ENCODE results near the gene RAB11B.

RAB11B gene

DNA sequence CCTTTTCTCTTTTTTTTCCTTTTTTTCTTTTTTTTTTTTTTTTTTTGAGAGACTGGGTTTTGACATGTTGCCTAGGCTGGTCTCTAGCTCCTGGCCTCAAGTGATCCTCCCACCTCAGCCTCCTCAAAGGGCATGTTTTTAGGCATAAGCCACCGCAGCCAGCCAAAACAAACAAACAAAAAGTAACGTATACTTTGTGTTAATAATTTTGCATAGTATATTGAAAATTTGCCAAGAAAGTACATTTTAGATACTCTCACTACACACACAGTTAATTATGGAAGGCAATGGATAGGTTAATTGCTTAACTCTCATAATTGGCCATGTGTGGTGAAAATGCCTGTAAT lies 1.6 kb upstream of the RAB11B start:
- H3K4me3 ChIP-seq (ENCODE audit: low read length) = no peak overlapping the region
- no peak overlapping the region for H3K27ac ChIP-seq (ENCODE audit: low read length)
- no peaks in the 10 kb centered on the region for H3K9me3 ChIP-seq (ENCODE audit: insufficient read depth, low read depth, low read length)
- H3K27me3 ChIP-seq (ENCODE audit: insufficient read depth, low read length) = no peaks in the 10 kb centered on the region
- H3K9ac ChIP-seq (ENCODE audit: low read depth, low read length) = no peak overlapping the region
- H3K36me3 ChIP-seq (ENCODE audit: insufficient read depth, low read depth, low read length) = no peaks in the 10 kb centered on the region
- no peaks in the 10 kb centered on the region; the same call in 1 of the 2 replicates for H3K4me1 ChIP-seq (ENCODE audit: insufficient read depth, low read length)

DNA sequence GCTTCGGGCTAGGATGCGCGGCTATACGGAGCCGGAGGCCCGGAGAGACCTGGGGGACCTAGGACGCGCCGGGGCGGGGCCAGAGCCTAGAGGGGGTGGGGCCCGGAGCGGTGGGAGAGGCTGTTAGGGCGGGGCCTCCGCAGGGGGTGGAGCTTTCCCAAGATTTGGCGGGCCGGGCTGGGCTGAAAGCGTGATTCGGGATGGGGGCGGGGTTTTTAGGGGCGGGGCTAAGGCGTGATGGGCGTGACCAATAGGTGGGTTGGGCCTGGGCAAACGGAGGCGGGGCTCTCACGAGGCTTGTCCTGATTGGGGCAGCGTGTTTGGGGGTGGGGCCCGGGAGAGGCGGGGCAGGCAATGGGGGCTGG lies 439 bp downstream of the RAB11B start:
- H3K27ac ChIP-seq (ENCODE audit: low read length) = peak overlapping the region; percentile 99

DNA sequence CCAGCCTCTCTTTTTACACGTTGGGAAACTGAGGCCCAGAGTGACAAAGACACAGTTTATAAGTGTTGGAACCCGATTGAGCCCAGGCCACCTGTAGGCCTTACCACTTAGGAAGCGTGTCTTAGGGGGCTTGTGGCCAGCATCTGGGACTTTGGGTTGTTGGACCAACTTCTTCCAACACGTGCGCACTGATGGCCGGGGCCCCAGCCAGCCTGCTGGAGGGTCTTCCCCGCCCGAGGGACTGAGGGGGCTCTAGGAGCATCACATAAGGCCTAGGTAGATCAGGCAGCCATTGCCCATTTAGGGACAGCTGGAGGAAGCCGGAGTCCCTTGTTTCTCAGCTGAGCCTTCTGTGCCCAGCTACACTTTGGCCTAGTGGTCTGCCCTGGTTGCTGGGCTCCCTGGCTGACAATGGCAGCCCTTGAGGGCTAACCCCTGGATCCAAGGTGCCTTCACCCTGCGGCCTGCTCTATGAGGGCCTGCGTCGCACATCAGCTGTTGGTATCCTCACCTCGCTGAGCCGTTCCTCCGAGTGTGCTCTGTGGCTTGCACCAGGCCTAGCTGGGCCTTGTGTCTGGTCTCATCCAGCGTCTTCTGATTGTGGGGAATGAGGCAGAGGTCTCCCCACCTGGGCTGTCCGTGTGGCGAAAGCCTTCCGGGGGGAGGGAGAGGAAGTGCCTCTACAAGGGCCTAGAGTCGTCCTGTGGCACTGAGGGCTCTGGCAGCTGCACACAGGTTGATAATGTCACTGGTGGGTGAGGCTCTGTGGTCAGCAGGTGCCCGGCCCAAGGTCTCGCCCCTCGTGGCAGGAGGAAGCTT lies 1.2 kb downstream of the RAB11B start:
- H3K27ac ChIP-seq (ENCODE audit: low read length) = no peak overlapping the region
- no peaks in the 10 kb centered on the region; the same call in 1 of the 2 replicates for H3K4me1 ChIP-seq (ENCODE audit: insufficient read depth, low read length)
- peak overlapping the region; percentile 51; the same call in 1 of the 2 replicates for H3K9ac ChIP-seq (ENCODE audit: low read depth, low read length)
- H3K36me3 ChIP-seq (ENCODE audit: insufficient read depth, low read depth, low read length) = no peaks in the 10 kb centered on the region
- H3K4me3 ChIP-seq (ENCODE audit: low read length) = peak overlapping the region; percentile 73
- H3K9me3 ChIP-seq (ENCODE audit: insufficient read depth, low read depth, low read length) = no peaks in the 10 kb centered on the region
- H3K27me3 ChIP-seq (ENCODE audit: insufficient read depth, low read length) = no peaks in the 10 kb centered on the region

More for the DNA sequence above, 439 bp downstream of the RAB11B start:
- Histone ChIP-seq H3K27me3 (ENCODE audit: insufficient read depth, low read length) (no peaks in the 10 kb centered on the region), H3K4me1 (ENCODE audit: insufficient read depth, low read length) (no peaks in the 10 kb centered on the region; the same call in 1 of the 2 replicates), H3K36me3 (ENCODE audit: insufficient read depth, low read depth, low read length) (no peaks in the 10 kb centered on the region), H3K9ac (ENCODE audit: low read depth, low read length) (peak overlapping the region; percentile 99), H3K4me3 (ENCODE audit: low read length) (peak overlapping the region; percentile 86), H3K9me3 (ENCODE audit: insufficient read depth, low read depth, low read length) (no peaks in the 10 kb centered on the region)

- Histone ChIP-seq H3K9ac (ENCODE audit: low read depth, low read length) (no peak overlapping the region), H3K27me3 (ENCODE audit: insufficient read depth, low read length) (no peaks in the 10 kb centered on the region), H3K4me1 (ENCODE audit: insufficient read depth, low read length) (no peaks in the 10 kb centered on the region; the same call in 1 of the 2 replicates), H3K9me3 (ENCODE audit: insufficient read depth, low read depth, low read length) (no peaks in the 10 kb centered on the region), H3K27ac (ENCODE audit: low read length) (no peak overlapping the region), H3K36me3 (ENCODE audit: insufficient read depth, low read depth, low read length) (no peaks in the 10 kb centered on the region), H3K4me3 (ENCODE audit: low read length) (no peak overlapping the region)
Measured at GRCh38 chr19:8392017-8392591, 1.9 kb downstream of the RAB11B start.

DNA sequence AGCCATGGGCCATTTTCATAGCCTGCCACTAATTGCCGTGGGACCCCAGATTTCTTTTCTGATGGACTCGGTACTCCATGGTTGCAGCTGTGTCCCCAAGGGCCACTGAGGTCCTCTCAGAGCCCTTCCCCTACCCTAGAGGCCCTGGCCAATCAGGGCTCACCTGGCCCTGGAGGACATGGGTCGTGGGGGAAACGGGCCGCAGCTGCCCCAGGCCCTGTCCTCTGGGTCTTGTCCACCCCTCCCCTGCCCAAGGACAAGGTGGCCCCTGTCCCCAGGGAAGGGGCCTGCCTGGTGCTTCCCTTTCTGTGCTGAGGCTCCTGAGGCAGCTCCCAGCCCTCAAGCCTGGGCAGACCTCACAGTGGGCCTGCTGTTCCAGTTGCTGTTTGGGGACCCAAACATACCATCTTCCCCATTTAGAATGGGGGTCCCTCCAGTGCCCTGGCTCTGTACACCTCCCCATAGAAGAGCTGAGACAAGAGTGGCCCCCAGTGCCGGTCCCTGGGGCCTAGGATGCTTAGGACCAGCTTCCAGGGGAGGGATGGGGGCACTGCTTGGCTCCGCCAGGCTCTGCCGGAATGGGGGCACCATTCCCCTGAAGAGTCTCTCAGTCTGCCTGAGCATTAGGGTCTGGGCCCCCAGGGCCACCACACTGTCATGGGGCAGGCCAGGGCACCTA lies 3.2 kb downstream of the RAB11B start:
- H3K4me1 ChIP-seq (ENCODE audit: insufficient read depth, low read length) = no peaks in the 10 kb centered on the region; the same call in none of the 2 replicates
- no peak overlapping the region for H3K27ac ChIP-seq (ENCODE audit: low read length)

DNA sequence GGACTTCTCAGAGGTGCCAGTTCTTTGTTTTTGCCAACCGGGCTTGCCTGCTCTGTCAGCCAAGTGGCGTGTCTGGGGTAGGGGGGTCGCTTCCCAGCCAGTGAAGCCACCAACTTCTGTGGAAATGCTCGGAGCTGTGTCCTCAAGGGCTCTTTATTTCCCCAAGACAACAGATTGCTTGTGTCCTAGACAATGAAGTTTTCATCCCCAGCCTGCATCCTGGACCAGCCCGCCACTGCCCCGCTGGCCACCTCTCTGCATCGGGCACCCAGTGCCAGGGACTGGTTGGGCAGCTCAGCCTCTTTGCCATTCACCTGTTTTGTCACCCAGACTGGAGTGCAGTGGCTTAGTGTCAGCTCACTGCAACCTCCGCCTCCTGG lies 3.7 kb downstream of the RAB11B start:
- Histone ChIP-seq H3K9ac (ENCODE audit: low read depth, low read length) (no peak overlapping the region), H3K27ac (ENCODE audit: low read length) (no peak overlapping the region), H3K4me1 (ENCODE audit: insufficient read depth, low read length) (no peaks in the 10 kb centered on the region; the same call in none of the 2 replicates), H3K27me3 (ENCODE audit: insufficient read depth, low read length) (no peaks in the 10 kb centered on the region), H3K36me3 (ENCODE audit: insufficient read depth, low read depth, low read length) (no peaks in the 10 kb centered on the region), H3K9me3 (ENCODE audit: insufficient read depth, low read depth, low read length) (no peaks in the 10 kb centered on the region), H3K4me3 (ENCODE audit: low read length) (no peak overlapping the region)

More for the DNA sequence above, 3.2 kb downstream of the RAB11B start:
- H3K4me3 ChIP-seq (ENCODE audit: low read length) = no peak overlapping the region
- H3K9ac ChIP-seq (ENCODE audit: low read depth, low read length) = no peak overlapping the region; the same call in 1 of the 2 replicates
- H3K36me3 ChIP-seq (ENCODE audit: insufficient read depth, low read depth, low read length) = no peaks in the 10 kb centered on the region
- H3K9me3 ChIP-seq (ENCODE audit: insufficient read depth, low read depth, low read length) = no peaks in the 10 kb centered on the region
- H3K27me3 ChIP-seq (ENCODE audit: insufficient read depth, low read length) = no peaks in the 10 kb centered on the region

- Histone ChIP-seq H3K4me1 (ENCODE audit: insufficient read depth, low read length) (no peaks in the 10 kb centered on the region; the same call in 1 of the 2 replicates), H3K4me3 (ENCODE audit: low read length) (no peak overlapping the region), H3K9ac (ENCODE audit: low read depth, low read length) (no peak overlapping the region), H3K9me3 (ENCODE audit: insufficient read depth, low read depth, low read length) (no peaks in the 10 kb centered on the region), H3K36me3 (ENCODE audit: insufficient read depth, low read depth, low read length) (no peaks in the 10 kb centered on the region; the same call in 1 of the 2 replicates), H3K27ac (ENCODE audit: low read length) (no peak overlapping the region), H3K27me3 (ENCODE audit: insufficient read depth, low read length) (no peaks in the 10 kb centered on the region)
Measured at GRCh38 chr19:8395621-8396082, 5.5 kb downstream of the RAB11B start.

- Histone ChIP-seq H3K36me3 (ENCODE audit: insufficient read depth, low read depth, low read length) (no peaks in the 10 kb centered on the region; the same call in 1 of the 2 replicates), H3K27ac (ENCODE audit: low read length) (no peak overlapping the region), H3K9me3 (ENCODE audit: insufficient read depth, low read depth, low read length) (no peaks in the 10 kb centered on the region), H3K9ac (ENCODE audit: low read depth, low read length) (no peak overlapping the region), H3K4me1 (ENCODE audit: insufficient read depth, low read length) (no peaks in the 10 kb centered on the region; the same call in 1 of the 2 replicates), H3K27me3 (ENCODE audit: insufficient read depth, low read length) (no peaks in the 10 kb centered on the region), H3K4me3 (ENCODE audit: low read length) (no peak overlapping the region)
Measured at GRCh38 chr19:8396185-8396562, 6.0 kb downstream of the RAB11B start.

DNA sequence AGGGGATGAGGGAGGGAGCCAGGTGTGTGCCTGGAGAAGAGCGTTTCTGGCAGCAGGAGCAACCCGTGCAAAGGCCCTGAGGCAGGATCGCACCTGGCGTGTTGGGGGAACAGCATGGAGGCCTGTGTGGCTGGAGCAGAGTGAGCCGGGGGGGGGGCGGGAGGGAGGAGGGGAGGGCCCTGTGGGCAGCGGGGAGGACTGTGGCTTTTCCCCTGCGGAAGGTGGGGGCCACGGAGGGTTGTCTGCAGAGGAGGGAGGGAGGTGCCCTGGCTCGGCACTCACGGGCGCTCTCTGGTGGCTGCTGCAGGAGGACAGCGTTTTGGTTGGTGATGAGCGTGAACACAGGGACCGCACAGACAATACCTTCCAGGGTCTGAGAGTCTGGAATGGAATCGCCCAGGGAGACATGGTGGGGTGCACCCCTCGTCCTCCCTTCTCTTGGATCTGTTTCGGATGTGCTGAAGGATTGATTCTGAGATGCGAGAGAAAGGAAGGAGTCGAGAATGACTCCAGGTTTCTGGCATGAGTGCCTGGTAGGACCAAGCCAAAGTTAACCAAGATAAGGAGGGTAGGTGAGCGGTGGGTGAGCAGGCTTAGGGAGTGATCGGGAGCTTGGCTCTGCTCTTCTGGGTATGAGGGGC lies 6.5 kb downstream of the RAB11B start:
- Histone ChIP-seq H3K36me3 (ENCODE audit: insufficient read depth, low read depth, low read length) (peaks cover under 1% of the 10 kb centered on the region; the same call in 1 of the 2 replicates), H3K4me1 (ENCODE audit: insufficient read depth, low read length) (no peaks in the 10 kb centered on the region; the same call in 1 of the 2 replicates), H3K27me3 (ENCODE audit: insufficient read depth, low read length) (no peaks in the 10 kb centered on the region), H3K4me3 (ENCODE audit: low read length) (no peak overlapping the region), H3K27ac (ENCODE audit: low read length) (no peak overlapping the region), H3K9ac (ENCODE audit: low read depth, low read length) (no peak overlapping the region), H3K9me3 (ENCODE audit: insufficient read depth, low read depth, low read length) (no peaks in the 10 kb centered on the region)

- Histone ChIP-seq H3K36me3 (ENCODE audit: insufficient read depth, low read depth, low read length) (peaks cover 7% of the 10 kb centered on the region), H3K9ac (ENCODE audit: low read depth, low read length) (no peak overlapping the region), H3K4me3 (ENCODE audit: low read length) (no peak overlapping the region), H3K27ac (ENCODE audit: low read length) (no peak overlapping the region), H3K9me3 (ENCODE audit: insufficient read depth, low read depth, low read length) (no peaks in the 10 kb centered on the region), H3K27me3 (ENCODE audit: insufficient read depth, low read length) (no peaks in the 10 kb centered on the region), H3K4me1 (ENCODE audit: insufficient read depth, low read length) (no peaks in the 10 kb centered on the region; the same call in 1 of the 2 replicates)
Measured at GRCh38 chr19:8397271-8397670, 7.1 kb downstream of the RAB11B start.

DNA sequence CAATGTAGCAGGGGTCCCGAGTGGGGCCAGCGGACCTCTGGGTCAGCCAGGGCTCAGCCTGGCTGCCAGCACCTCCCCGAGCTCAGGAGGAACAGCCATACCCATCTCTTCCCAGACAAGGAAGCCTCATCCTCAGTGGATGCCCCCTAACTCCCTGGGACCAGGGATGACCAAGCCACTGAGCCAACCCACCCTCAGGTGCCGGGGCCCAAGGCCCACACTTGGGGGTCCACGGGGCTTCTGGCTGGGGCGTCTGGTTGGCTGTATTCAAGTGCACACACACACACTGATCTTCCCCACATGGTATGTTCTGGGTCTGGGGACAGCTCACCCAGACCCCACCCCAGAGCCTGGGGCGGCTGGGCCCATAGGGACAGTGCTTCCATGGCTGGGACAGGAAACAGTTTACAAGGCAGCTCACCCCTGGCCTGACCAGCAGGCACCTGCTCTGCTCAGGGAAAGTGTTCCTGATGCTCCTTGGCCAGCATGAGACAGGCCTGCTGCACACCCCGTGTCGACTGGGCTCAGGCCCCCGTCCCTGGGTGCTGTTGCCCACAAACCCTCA lies 7.7 kb downstream of the RAB11B start:
- Histone ChIP-seq H3K9ac (ENCODE audit: low read depth, low read length) (no peak overlapping the region), H3K27me3 (ENCODE audit: insufficient read depth, low read length) (no peaks in the 10 kb centered on the region), H3K4me3 (ENCODE audit: low read length) (no peak overlapping the region), H3K27ac (ENCODE audit: low read length) (no peak overlapping the region), H3K4me1 (ENCODE audit: insufficient read depth, low read length) (no peaks in the 10 kb centered on the region; the same call in 1 of the 2 replicates), H3K9me3 (ENCODE audit: insufficient read depth, low read depth, low read length) (no peaks in the 10 kb centered on the region), H3K36me3 (ENCODE audit: insufficient read depth, low read depth, low read length) (peaks cover 12% of the 10 kb centered on the region)
